IMR-90 (cell line): Measurements from ENCODE around the gene MARCHF2. TPM values are rescaled to one million over a fixed set of nuclear protein-coding genes. Genes with fewer than 3 reads are reported as not detected.

ENCODE experiments used
- ATAC-seq: fragments of 200-7000 bp; cut with Tn5 transposase; 2 replicates; pipeline ENCODE4 v1.9.1; 2020; ENCODE audit warnings: low read depth, mild to moderate bottlenecking, moderate library complexity
- BruUV-seq: library from RNA; stranded (reverse); fragments of 400-500 nt; replicated peaks from 2 replicates; lab custom pipeline; 2021; lab: Mats Ljungman, UMichigan
- CTCF ChIA-PET: fragments of 300-600 bp; formaldehyde crosslinking; extraction: SDS; loops from one replicate; lab custom pipeline; 2021; ENCODE audit warnings: antibody characterized with exemption; lab: Yijun Ruan, JAX
- POLR2A ChIA-PET: fragments of 300-600 bp; sonication (Branson Sonifier 250); formaldehyde crosslinking; loops from one replicate; lab custom pipeline; 2022; ENCODE audit warnings: antibody characterized with exemption; ENCODE audit not compliant: unreplicated experiment; lab: Charles Lee
- DNase-seq: peaks from one replicate; pipeline ENCODE4 v3.0.0; 2013
- H2AFZ ChIP-seq: replicated peaks from 2 replicates; pipeline ENCODE3; 2013; ENCODE audit warnings: low read length, mild to moderate bottlenecking; ENCODE audit not compliant: poor library complexity
- H2AK5ac ChIP-seq: 2 replicates; pipeline ENCODE4 v1.6.1; 2013; ENCODE audit warnings: low read depth, low read length, inconsistent platforms
- H2AK9ac ChIP-seq: replicated peaks from 2 replicates; pipeline ENCODE3; 2013; ENCODE audit warnings: mild to moderate bottlenecking, low read depth, low read length, moderate library complexity; ENCODE audit not compliant: poor library complexity
- H2BK120ac ChIP-seq: 2 replicates; pipeline ENCODE4 v1.6.1; 2013; ENCODE audit warnings: low read depth, low read length, inconsistent platforms
- H2BK15ac ChIP-seq: 3 replicates; pipeline ENCODE4 v1.6.1; 2013; ENCODE audit warnings: low read depth, low read length, inconsistent platforms
- H2BK20ac ChIP-seq: 2 replicates; pipeline ENCODE4 v1.6.1; 2013; ENCODE audit warnings: low read depth, mild to moderate bottlenecking, inconsistent platforms, low read length, moderate library complexity
- H2BK5ac ChIP-seq: 2 replicates; pipeline ENCODE4 v1.6.1; 2013; ENCODE audit warnings: mild to moderate bottlenecking, low read depth, low read length, inconsistent platforms; ENCODE audit not compliant: poor library complexity, severe bottlenecking
- H3K14ac ChIP-seq: replicated peaks from 2 replicates; pipeline ENCODE4 v1.6.1; 2013; ENCODE audit warnings: low read depth, low read length, inconsistent platforms
- H3K18ac ChIP-seq: 2 replicates; pipeline ENCODE4 v1.6.1; 2013; ENCODE audit warnings: low read depth, low read length, control low read depth
- H3K23ac ChIP-seq: 2 replicates; pipeline ENCODE4 v1.6.1; 2013; ENCODE audit warnings: low read depth, low read length, inconsistent platforms
- H3K27ac ChIP-seq: 2 replicates; pipeline ENCODE4 v1.5.1; 2013; ENCODE audit warnings: mild to moderate bottlenecking, control low read depth, low read length; ENCODE audit not compliant: insufficient read depth
- H3K27me3 ChIP-seq: 2 replicates; pipeline ENCODE4 v1.6.1; 2013; ENCODE audit warnings: low read length; ENCODE audit not compliant: control insufficient read depth, insufficient read depth
- H3K36me3 ChIP-seq: 2 replicates; pipeline ENCODE4 v1.6.1; 2013; ENCODE audit warnings: low read length, mixed read lengths; ENCODE audit not compliant: control insufficient read depth, insufficient read depth
- H3K4ac ChIP-seq: 2 replicates; pipeline ENCODE4 v1.6.1; 2013; ENCODE audit warnings: low read depth, low read length, inconsistent platforms
- H3K4me1 ChIP-seq: 2 replicates; pipeline ENCODE4 v1.6.1; 2013; ENCODE audit warnings: low read length, mixed read lengths; ENCODE audit not compliant: control insufficient read depth, insufficient read depth
- H3K4me2 ChIP-seq: 2 replicates; pipeline ENCODE4 v1.6.1; 2013; ENCODE audit warnings: low read depth, mild to moderate bottlenecking, control low read depth, low read length, moderate library complexity
- H3K4me3 ChIP-seq: 2 replicates; pipeline ENCODE4 v1.5.1; 2013; ENCODE audit warnings: low read depth, mild to moderate bottlenecking, control low read depth, low read length, moderate library complexity; ENCODE audit not compliant: insufficient read depth
- H3K56ac ChIP-seq: 2 replicates; pipeline ENCODE4 v1.6.1; 2013; ENCODE audit warnings: low read length, inconsistent platforms; ENCODE audit not compliant: insufficient read depth; ENCODE audit errors: extremely low read depth
- H3K79me1 ChIP-seq, 2 experiments: 2 replicates each; pipeline ENCODE4 v1.6.1; 2013; ENCODE audit warnings: low read length in 2 of 2, inconsistent platforms in 1 of 2, low read depth in 1 of 2
- H3K9ac ChIP-seq: 2 replicates; pipeline ENCODE4 v1.6.1; 2013; ENCODE audit warnings: low read depth, low read length, control low read depth
- H3K9me1 ChIP-seq: 2 replicates; pipeline ENCODE4 v1.6.1; 2013; ENCODE audit warnings: low read length, inconsistent platforms; ENCODE audit not compliant: insufficient read depth
- H3K9me3 ChIP-seq: 2 replicates; pipeline ENCODE4 v1.6.1; 2013; ENCODE audit warnings: low read length; ENCODE audit not compliant: control insufficient read depth, insufficient read depth
- H4K20me1 ChIP-seq: 2 replicates; pipeline ENCODE4 v1.6.1; 2013; ENCODE audit warnings: low read length, inconsistent platforms; ENCODE audit not compliant: insufficient read depth
- H4K5ac ChIP-seq: 2 replicates; pipeline ENCODE4 v1.6.1; 2013; ENCODE audit warnings: mild to moderate bottlenecking, low read depth, low read length, control low read depth
- H4K8ac ChIP-seq, 2 experiments: 2 replicates each; pipeline ENCODE4 v1.6.1; 2013; ENCODE audit warnings: low read depth in 2 of 2, low read length in 2 of 2, control low read depth in 1 of 2, inconsistent platforms in 1 of 2
- H4K91ac ChIP-seq: 2 replicates; pipeline ENCODE4 v1.6.1; 2013; ENCODE audit warnings: low read depth, low read length, inconsistent platforms; ENCODE audit not compliant: insufficient read depth
- BHLHE40 ChIP-seq: fragments of 150-350 bp; IDR thresholded peaks from 2 replicates; pipeline ENCODE4 v1.6.1; 2016; ENCODE audit warnings: mild to moderate bottlenecking, low read depth, low read length
- CEBPB ChIP-seq: IDR thresholded peaks from 2 replicates; pipeline ENCODE4 v1.6.1; 2012; ENCODE audit warnings: low read depth, low read length, improper control_type of control experiment
- CTCF ChIP-seq: conservative IDR thresholded peaks from 2 replicates; pipeline ENCODE4 v1.5.1; 2012; ENCODE audit warnings: mild to moderate bottlenecking, low read depth, low read length, improper control_type of control experiment
- FOS ChIP-seq: fragments of 150-350 bp; IDR thresholded peaks from 2 replicates; pipeline ENCODE4 v1.6.1; 2016; ENCODE audit warnings: low read depth, low read length
- MAFK ChIP-seq: IDR thresholded peaks from 2 replicates; pipeline ENCODE4 v1.6.1; 2012; ENCODE audit warnings: low read depth, low read length, improper control_type of control experiment
- MAZ ChIP-seq: IDR thresholded peaks from 2 replicates; pipeline ENCODE4 v1.6.1; 2012; ENCODE audit warnings: low read depth, mild to moderate bottlenecking, low read length, improper control_type of control experiment, moderate library complexity, borderline replicate concordance
- MXI1 ChIP-seq: IDR thresholded peaks from 2 replicates; pipeline ENCODE4 v1.6.1; 2012; ENCODE audit warnings: low read depth, mild to moderate bottlenecking, low read length, moderate library complexity, borderline replicate concordance
- NFE2L2 ChIP-seq: fragments of 150-350 bp; IDR thresholded peaks from 2 replicates; pipeline ENCODE4 v1.6.1; 2016; ENCODE audit warnings: low read depth, mild to moderate bottlenecking, low read length
- RAD21 ChIP-seq: IDR thresholded peaks from 2 replicates; pipeline ENCODE4 v1.6.1; 2012; ENCODE audit warnings: low read length, improper control_type of control experiment
- RCOR1 ChIP-seq: IDR thresholded peaks from 2 replicates; pipeline ENCODE4 v1.6.1; 2012; ENCODE audit warnings: mild to moderate bottlenecking, low read length, improper control_type of control experiment; ENCODE audit not compliant: insufficient replicate concordance
- RFX5 ChIP-seq: IDR thresholded peaks from 2 replicates; pipeline ENCODE4 v1.8.0; 2012; ENCODE audit warnings: low read depth, mild to moderate bottlenecking, low read length, moderate library complexity
- WGBS, 2 experiments: methylation state at CpG; one replicate each; pipeline versions ENCODE4 v1.1.5 to v1.1.7; 2013; ENCODE audit warnings: missing lambda C conversion rate in 2 of 2; ENCODE audit not compliant: insufficient read length in 1 of 2; ENCODE audit errors: extremely low coverage in 2 of 2; 5-methylcytosine and 5-hydroxymethylcytosine counted together
- dilution Hi-C: fragments of 300-500 bp; cut with HindIII; formaldehyde crosslinking; loops from one replicate; pipeline ENCODE4 v1.14.3; 2018; ENCODE audit warnings: low sequenced_read_pairs; ENCODE audit not compliant: unreplicated experiment
- in situ Hi-C: fragments of 300-500 bp; cut with MboI; formaldehyde crosslinking; loops from 3 replicates; pipeline ENCODE4 v1.14.3; 2019; ENCODE audit warnings: low sequenced_read_pairs, inconsistent platforms, mixed read lengths
- intact Hi-C: fragments of 100-400 bp; cut with micrococcal nuclease; formaldehyde crosslinking; loops from 2 replicates; pipeline ENCODE4 v1.10.0; 2022
- polyA plus RNA-seq, 3 experiments: library from polyadenylated mRNA; depleted of rRNA; stranded (reverse); fragments of >200 nt; gene quantifications; 2 replicates each; pipeline ENCODE4 v1.2.3, GENCODE V29; 2012; ENCODE audit warnings: low replicate concordance in 1 of 3
- total RNA-seq: library from RNA; depleted of rRNA; stranded (reverse); fragments of >200 nt; gene quantifications from 2 replicates; pipeline ENCODE4 v1.2.3, GENCODE V29; 2012

The MARCHF2 gene
- total and polyA plus RNA-seq, 2 of the 4 experiments (the other 2 are of a cell fraction): 33.8 to 58.8 TPM

- dilution Hi-C loops: no loop called here
- intact Hi-C loops: loop anchor here (5.0 kb wide), 1 partner anchor 49 kb away; no protein-coding TSS in a partner anchor
These were observed 44.7 kb downstream of the MARCHF2 start for GRCh38 chr19:8457827-8458226.

More at GRCh38 chr19:8457827-8458226, 44.7 kb downstream of the MARCHF2 start:
- WGBS, 2 experiments: no CpG with 5 or more reads among the region's 1 CpG
- in situ Hi-C loops: no loop called here
- peak overlapping the region; percentile 86 for H2BK5ac ChIP-seq
- H2AK9ac ChIP-seq: no peak overlapping the region
- no peak overlapping the region for H3K4me3 ChIP-seq
- no peak overlapping the region for H3K56ac ChIP-seq
- CTCF ChIA-PET: interaction anchor here (2.4 kb wide), 1 partner anchor 9 kb away, joined by 6 read pairs; no protein-coding TSS in a partner anchor
- H3K9me1 ChIP-seq: peaks cover 35% of the 10 kb centered on the region
- H3K36me3 ChIP-seq: peaks cover 15% of the 10 kb centered on the region
- H3K27ac ChIP-seq: no peak overlapping the region
- H2AFZ ChIP-seq: no peak overlapping the region
- H3K4ac ChIP-seq: no peak overlapping the region
- H3K9ac ChIP-seq: no peak overlapping the region
- POLR2A ChIA-PET: no interaction called here
- no peak overlapping the region for H4K8ac ChIP-seq
- peaks cover 12 to 91% of the 10 kb centered on the region in 2 experiments for H3K79me1 ChIP-seq
- peaks cover 32% of the 10 kb centered on the region for H3K4me1 ChIP-seq
- BruUV-seq: no TSS peak
- H3K23ac ChIP-seq: peak overlapping the region; percentile 13; the same call in 1 of the 2 replicates
- H3K18ac ChIP-seq: no peak overlapping the region
- no peak for TF ChIP-seq RAD21
- TF ChIP-seq NFE2L2: no peak
- TF ChIP-seq MAFK: no peak
- no peak for TF ChIP-seq CEBPB
- TF ChIP-seq MXI1: no peak
- TF ChIP-seq RFX5: no peak
- no peak for TF ChIP-seq BHLHE40
- TF ChIP-seq CTCF: no peak
- no peak for TF ChIP-seq FOS
- no peak for TF ChIP-seq RCOR1
- no peak for TF ChIP-seq MAZ
- no peak overlapping the region for H2BK120ac ChIP-seq
- H4K20me1 ChIP-seq: peaks cover 100% of the 10 kb centered on the region
- no peak overlapping the region for H4K91ac ChIP-seq
- H4K5ac ChIP-seq: no peak overlapping the region
- DNase-seq (no peak), ATAC-seq (no peak)
- H2BK15ac ChIP-seq: no peak overlapping the region
- no peak overlapping the region for H2AK5ac ChIP-seq
- H3K27me3 ChIP-seq: no peaks in the 10 kb centered on the region
- no peak overlapping the region for H2BK20ac ChIP-seq
- peak overlapping the region; percentile 48; the same call in 1 of the 2 replicates for H3K4me2 ChIP-seq
- no peak overlapping the region for H3K14ac ChIP-seq
- H3K9me3 ChIP-seq: no peaks in the 10 kb centered on the region
